OCI-LY7 (cell line): ENCODE measurements around the gene ELOVL6.

ENCODE experiments used
- EZH2phosphoT487 ChIP-seq: fragments of 200-600 bp; sonication (generic); IDR thresholded peaks from 2 replicates; pipeline ENCODE4 v1.6.1; 2018; ENCODE audit warnings: low read depth, borderline replicate concordance, mild to moderate bottlenecking, mixed run types, antibody characterized with exemption, low read length, moderate library complexity, mixed read lengths
- TF ChIP-seq, protein P1 (sequence below): fragments of 200-600 bp; sonication (generic); conservative IDR thresholded peaks from 2 replicates; pipeline ENCODE4 v1.5.1; 2014; ENCODE audit warnings: mild to moderate bottlenecking, antibody characterized with exemption, low read length, moderate library complexity, mixed read lengths

DNA sequence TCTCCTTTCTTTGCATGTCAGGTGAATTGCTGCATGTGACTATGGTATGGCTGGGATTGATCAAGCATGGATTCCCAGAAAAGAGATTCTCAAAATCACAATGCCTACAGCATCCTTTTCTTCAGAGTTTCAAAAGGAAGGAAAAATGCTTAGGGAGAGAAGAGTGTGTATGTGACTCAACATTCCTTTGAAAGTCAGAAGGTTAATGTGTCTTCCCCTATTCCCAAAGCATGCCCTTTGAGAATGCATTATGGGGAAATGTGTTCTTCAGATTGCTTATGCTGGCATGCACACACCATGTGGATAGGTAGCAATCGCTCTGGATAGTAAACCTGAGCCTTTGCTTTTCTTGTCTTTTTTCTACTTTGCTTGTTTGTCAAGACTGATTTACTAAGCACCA, 78.5 kb downstream of the ELOVL6 start:
- TF ChIP-seq, protein P1, sequence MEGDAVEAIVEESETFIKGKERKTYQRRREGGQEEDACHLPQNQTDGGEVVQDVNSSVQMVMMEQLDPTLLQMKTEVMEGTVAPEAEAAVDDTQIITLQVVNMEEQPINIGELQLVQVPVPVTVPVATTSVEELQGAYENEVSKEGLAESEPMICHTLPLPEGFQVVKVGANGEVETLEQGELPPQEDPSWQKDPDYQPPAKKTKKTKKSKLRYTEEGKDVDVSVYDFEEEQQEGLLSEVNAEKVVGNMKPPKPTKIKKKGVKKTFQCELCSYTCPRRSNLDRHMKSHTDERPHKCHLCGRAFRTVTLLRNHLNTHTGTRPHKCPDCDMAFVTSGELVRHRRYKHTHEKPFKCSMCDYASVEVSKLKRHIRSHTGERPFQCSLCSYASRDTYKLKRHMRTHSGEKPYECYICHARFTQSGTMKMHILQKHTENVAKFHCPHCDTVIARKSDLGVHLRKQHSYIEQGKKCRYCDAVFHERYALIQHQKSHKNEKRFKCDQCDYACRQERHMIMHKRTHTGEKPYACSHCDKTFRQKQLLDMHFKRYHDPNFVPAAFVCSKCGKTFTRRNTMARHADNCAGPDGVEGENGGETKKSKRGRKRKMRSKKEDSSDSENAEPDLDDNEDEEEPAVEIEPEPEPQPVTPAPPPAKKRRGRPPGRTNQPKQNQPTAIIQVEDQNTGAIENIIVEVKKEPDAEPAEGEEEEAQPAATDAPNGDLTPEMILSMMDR = no peak
- no peak for TF ChIP-seq EZH2phosphoT487
